NCI-H748 treated with DMSO at 0.1 percent for 48 hours (cell line): Measurements from ENCODE around the gene NR2C2.
"Not testable (repeated sequence)": the region's sequence is repeated elsewhere in the genome, so short reads cannot be mapped to it uniquely, and the experiment has no call there.

Experiments
- DNase-seq: peaks from one replicate; lab custom pipeline; 2025; lab: John Stamatoyannopoulos, UW

The NR2C2 gene

DNA sequence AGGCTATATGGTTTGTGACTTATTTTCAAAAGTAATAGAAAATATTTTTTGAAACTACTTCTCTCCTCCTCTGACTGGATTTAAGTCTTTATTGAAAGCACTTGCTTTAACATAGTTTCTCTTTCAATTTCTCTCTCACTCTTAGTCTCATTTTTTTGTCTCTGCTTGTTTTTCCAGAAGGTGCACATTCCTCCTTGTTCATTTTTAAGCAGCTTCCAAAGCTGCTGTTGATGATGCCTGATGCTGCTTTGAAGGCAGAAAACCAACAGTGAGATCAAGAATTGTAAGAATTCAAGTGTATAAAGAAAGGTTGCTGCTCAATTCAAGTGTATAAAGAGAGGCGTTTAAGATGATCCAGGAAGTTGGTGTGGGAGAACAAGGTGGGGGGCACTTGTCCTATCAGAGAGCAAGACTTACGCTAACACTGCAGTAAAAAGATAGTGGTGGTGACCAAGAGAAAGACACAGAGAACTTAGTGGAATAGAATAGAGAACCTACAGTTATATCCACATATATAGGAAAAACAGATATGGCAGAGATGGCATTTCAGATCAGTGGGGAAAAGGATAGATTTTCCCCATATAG, 12.1 kb downstream of the NR2C2 start:
- DNase-seq, result no peak

DNA sequence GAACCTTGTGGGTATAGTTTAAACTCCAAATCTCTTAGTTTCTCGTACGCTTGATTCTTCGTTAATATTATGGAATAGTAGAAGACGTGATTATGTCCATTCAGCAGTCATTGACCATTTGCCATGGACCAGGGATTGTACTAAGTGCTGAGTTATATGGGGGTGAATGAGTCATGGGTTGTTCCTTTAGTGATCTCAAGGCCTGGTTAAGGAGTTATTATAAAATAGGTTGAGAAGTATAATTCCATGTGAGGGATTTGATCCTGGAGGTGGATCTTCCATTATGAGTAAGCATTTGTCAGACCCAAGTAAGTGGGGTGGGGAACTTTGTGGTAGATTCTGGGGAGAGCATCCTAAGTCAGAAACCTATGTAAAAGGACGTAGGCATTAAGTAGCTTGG, 15.4 kb downstream of the NR2C2 start:
- no peak for DNase-seq

DNA sequence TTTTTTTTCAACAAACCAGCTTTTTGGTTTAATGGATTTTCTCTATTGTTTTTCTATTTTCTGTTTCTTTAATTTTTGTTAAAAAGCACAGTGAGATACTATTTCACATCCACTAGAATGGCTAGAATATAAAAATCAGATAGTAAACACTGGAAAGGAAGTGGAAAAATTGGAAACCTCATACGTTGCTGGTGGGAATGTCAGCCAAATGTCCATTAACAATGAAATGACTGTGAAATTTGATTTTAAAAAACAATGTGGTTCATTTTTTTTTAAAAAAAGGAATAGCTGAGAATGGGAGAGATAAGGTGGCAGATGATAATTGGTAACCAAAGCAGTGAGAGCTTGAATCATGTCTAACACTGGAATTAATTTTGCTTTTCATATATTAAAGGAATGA, 19.9 kb downstream of the NR2C2 start:
- DNase-seq, result no peak

DNA sequence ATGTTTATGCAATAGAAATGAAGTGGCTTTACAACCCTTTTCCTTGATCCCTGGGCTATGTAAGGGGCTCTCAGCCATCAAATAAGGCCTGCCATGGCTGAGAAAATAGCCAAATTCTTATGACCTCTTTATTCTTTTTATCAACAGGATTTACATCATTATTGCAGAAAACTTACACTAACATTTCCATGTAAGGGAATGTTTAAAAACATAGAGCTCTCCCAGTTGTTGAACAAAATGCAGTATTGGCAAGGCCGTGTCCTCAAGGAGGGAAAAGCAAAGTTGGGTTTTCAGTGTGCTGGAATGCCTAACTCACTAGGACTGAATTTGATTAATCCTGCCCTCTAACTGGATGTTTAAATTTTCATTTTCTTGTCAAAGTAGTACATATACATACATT, 22.3 kb downstream of the NR2C2 start:
- DNase-seq, result no peak

DNA sequence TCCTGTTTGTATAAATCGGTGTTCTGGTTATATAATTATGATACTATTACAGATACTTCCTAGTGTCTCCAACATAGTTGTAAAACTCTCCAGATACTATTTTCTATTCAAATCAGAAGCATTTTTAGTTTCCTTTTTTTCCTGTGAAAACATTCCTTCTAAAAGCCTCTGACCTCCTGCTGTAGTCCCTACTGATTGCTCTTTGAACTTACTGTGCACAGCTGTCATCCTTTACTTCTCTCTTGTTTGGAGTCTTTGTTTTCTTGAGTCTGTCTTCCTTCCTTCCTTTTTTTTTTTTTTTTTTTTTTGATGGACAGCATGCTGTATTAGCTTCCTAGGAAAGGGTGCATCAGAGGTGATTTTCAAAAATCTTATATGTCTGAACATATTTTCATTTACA, 28.9 kb downstream of the NR2C2 start:
- DNase-seq, result no peak

DNA sequence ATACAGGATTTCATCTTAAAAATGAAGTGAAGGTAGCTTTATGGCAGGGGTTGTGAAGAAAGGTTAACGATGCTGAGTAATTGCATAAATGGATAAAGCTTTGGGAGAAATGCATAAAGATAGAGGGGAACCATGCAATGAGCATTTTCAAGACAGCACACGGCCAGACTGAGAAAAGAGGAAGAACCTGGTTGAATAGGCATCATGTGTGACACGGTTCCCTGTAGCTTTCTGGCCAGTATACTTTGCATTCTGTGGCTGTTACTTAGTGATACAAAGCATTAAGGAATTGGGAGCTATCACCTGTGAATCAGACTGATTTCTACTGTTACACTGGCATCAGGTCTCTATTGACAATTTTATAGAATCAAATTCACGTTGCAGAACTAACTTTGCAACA, 33.3 kb downstream of the NR2C2 start:
- no peak for DNase-seq

DNA sequence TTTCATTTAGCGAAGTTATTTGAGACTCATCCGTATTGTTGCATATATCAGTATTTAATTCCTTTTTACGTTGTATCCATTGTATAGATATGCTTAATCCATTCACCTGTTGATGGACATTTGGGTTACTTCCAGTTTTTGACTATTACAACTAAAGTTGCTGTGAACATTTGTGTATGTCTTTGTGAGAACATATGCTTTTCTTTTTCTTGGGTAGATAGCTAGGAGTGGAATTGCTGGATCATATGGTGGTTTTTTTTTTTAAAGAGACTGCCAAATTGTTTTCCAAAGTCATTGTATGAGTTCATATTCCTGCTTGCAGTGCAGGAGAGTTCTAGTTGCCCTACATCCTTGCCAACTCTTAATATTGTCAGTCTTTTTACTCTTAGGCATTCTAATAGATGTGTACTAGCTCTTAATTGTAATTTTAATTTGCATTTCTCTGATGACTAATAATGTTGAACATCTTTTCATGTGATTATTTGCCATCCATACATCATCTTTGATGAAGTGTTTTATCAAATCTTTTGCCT, 37.3 kb downstream of the NR2C2 start:
- no peak for DNase-seq

DNA sequence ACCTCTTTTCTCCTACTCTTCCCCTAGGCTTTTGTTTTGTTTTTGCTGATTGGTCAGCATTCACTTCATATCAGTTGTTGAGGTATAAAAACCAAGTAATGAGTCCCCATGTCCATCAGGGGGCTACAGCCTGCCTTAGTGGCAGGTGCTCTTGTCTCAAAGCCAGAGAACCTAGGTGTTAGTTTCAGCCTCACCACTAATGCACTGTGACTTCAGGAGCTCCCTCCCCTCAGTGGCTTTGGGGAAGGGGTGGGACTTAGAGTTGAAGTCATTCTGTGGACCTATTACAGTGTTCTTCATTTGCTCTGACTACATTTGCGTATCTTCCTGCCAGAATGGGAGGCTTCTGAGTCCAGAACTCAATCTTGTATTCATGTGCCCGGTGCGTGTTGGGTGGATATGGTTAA, 41.6 kb downstream of the NR2C2 start:
- DNase-seq, result no peak

DNA sequence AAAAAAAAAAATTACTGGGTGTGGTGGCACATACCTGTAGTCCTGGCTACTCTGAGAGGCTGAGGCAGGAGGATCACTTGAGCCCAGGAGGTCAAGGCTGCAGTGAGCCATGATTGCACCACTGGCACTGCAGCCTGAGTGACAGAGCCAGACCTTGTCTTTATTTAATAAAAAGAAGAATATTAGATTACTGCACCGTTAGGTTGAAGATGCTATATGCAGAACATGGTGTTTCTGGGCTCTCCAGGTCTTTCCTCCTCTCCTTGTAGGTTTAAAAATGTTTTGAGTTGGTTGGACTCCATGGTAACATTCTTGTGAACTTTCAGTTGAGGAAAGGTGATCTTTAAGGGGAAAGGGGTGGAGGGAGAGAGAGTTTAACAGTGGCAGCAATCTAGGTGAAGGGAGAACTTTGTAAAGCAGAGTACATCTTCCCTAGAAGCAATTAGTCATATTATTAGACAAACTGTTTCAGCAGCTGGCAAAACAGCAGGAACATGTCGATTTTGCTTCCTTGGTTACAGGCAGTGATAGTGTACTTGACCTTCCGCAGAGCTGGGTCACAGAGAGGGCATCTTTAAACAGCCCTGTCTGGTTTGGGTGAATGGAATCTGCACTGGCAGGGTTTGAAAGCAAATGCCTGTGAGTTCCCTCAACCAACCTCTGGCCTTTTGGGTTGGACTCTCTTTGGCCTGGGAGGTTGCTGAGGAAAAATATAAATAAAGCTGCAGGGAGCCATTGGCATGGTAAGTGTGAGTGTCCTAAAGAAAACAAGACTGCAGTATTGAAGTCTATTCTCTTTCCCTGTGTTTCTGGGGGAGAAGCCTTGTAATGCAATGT, 42.8 kb downstream of the NR2C2 start:
- no peak for DNase-seq

DNA sequence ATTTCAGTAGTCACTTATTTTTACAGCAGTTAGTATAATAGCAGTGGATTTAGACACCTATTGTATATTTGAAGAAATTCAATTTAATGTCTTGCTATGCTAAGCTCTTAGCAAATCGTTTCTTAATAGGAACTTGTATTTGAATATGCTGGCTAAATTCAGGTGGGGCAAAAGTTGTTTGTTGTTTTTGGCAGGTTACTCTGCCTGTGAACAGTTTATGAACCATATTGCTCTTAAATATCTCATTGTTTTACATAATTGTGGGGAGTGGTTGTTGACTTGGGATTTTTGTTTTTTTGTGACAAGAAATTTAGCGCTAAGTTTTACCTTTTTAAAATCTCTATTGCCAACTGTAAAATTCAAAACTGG, 43.4 kb downstream of the NR2C2 start:
- no peak for DNase-seq

DNA sequence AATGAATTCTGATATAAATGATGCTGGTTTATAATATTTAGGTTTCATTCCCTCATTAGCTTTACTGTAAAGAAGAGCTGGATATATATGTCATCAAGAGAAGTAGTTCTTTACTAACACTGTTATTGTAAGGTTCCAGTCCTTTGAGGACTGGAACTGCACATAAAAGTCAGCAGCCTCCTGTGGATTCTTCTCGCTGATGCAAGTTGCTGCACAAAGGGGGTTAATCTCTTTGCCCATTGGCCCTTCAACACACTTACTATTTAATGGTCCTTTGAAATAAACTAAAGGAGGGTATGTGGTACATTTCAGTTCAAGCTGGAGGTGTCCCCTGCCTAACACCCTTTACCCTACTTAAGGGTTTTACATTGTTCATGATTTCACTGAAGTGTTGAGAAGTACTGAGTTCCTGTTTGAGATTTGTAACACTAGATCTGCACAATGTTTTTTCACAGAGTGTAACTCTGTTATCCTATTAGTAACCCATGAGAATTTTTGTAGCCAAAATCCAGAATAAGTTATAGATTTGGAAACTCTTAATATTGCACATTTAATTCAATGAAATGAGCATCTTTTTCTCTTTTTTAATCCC, 43.9 kb downstream of the NR2C2 start:
- no peak for DNase-seq

DNA sequence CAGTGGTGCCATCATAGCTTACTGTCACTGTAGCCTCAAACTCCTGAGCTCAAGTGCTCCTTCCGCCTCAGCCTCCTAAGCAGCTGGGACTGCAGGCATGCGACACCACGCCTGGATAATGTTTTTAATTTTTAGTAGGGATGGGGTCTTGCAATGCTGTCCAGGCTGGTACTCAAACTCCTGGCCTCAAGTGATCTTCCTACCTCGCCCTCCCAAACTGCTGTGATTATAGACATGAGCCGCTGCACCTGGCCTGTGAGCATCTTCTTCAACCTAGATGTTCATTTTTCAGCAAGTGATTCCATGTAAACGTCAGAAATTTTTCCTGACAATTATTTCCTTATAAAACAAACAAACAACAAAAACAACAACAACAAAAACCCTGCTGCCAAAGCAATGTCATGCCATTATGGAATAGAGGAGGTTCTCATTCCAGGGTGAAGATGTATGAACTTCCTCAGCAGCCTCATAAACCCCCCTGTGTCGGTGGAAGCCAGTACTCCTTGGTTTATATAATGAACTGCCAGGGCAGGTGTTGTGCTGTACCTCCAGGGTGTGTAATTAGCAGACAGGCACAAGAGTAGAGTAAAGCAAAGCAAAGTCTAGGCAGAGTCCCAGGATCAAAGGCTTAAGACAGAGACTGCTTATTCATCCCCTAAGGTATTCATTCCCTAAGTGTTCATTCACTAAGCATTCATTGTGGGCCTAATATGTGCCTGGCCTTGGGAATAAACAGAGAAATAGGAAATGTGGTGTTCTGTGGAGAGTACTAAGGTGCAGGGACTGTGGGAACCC, 44.6 kb downstream of the NR2C2 start:
- DNase-seq, result no peak

DNA sequence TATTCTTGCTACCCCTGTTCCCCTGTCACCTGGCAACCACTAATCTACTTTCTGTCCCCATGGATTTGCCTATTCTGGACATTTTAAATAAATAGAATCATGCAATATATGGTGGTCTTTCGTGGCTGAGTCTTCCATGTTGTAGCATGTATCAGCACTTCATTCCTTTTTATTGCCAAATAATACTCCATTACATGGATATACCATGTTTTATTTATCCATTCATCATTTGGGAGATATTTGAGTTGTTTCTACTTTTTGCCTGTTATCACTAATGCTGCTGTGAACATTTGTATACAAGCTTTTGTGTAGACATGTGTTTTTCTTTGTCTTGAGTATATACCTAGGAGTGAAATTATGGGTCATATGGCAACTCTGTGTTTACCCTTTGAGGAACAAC, 50.6 kb downstream of the NR2C2 start:
- DNase-seq, result no peak

DNA sequence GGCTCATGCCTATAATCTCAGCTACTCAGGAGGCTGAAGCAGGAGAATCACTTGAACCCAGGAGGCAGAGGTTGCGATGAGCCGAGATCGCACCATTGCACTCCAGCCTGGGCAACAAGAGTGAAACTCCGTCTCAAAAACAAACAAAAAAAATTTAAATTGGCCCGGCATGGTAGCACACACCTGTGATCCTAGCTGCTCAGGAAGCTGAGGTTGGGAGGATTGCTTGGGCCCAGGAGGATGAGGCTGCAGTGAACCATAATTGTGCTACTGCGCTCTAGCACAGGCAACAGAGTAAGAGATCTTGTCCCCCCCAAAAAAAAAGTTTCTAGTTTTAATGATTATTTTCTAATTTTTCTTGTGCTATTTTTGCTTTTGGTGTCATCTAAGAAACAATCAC, 51.8 kb downstream of the NR2C2 start:
- not testable (repeated sequence) for DNase-seq

DNA sequence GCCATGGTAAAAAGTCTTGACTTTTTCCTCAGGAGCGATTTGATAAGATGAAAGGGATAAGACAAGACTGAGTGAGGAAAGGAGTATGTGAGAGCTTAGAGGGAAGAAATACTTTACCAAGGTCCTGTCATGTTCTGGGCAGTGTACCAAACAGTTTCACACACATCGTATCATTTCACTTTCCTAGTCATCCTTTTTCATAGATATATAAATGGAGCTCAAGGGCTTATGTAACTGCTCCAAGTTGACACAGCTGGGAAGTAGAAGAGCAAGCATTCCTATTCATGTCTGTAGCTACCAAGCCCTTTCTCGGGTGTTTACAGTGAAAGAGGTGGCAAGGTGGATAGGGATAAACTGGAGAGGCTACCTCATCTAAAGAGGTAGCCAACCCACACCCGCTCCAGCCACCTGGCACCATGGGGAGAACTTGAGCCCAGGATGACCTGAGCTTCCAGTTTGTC, 60.3 kb downstream of the NR2C2 start:
- no peak for DNase-seq

DNA sequence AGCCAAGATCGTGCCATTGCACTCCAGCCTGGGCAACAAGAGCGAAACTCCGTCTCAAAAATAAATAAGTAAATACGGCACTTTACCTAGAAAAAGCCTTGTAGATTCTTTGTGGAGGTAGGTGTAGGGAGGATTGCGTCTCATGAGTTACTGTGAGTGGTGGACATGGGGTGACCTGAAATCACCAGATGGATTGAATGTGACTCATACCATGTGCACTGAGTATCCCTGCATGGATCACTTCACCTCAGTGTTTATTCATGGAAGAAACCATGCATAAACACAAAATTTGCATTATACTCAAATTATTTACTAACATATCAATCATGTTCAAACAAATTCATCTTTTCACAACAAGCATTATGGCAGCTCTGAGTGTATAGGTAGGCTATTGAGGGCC, 61.8 kb downstream of the NR2C2 start:
- DNase-seq, result no peak

DNA sequence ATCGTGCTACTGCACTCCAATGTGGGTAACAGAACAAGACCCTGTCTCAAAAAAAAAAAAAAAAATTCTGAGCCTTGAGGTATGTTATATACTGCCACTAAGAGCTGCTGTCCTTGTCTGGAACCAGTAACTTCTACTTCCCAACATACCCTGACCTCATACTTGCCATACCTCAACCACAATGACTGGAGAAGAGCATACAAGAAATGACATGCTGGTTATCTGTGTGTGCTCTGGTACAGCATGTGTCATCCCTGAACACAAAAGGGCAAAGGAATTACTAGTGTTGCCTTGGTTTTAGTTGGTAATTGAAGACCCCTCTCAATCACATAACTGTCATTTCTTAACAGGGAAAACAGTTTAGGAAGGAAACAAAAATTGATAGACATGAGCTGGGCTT, 63.3 kb downstream of the NR2C2 start:
- DNase-seq, result no peak

DNA sequence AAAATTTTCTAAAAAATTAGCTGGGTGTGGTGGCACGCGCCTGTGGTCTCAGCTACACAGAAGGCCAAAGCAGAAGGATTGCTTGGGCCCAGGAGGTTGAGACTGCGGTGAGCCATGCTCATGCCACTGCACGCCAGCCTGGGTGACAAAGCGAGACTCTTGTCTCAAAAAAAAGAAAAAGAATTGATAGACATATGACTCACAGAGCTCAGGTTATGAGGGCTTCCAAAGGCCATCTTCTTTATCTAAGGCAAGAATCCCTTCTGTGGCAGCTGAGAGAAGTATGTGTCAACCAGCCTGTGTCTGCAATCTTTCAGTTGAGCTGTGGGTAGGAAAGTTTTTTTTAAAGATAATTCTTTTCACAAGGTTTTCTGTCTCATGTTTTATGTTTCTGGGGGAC, 63.8 kb downstream of the NR2C2 start:
- DNase-seq, result no peak

DNA sequence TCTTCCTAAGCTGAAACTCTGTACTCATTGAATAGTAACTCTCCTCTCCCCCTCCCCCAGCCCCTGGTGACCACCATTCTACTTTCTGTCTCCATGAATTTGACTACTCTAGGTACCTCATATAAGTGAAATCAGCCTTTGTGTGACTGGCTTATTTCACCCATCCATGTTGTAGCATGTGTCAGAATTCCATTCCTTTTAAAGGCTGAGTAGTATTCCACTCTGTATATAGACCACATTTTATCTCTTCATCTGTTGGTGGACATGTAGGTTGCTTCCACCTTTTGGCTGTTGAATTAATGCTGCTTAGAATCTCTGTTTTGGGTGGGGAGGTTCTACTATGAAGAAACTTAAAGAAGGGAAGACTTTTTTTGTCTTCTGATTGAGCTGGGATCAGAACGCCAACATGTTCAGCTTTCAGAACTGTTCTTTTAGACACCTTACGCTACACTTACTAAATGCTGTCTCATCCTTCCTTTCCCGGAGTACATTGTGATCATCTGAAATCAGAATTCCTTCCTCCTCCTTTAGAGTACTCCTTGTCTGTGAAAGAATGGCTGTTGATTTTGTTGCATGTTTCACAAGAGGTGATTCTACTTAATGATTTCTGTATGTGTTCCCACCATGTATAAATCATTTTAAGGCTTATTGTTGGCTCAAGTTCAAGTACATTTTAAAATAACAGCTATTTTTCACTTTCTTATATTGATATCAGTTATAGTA, 67.4 kb downstream of the NR2C2 start:
- DNase-seq, result no peak

DNA sequence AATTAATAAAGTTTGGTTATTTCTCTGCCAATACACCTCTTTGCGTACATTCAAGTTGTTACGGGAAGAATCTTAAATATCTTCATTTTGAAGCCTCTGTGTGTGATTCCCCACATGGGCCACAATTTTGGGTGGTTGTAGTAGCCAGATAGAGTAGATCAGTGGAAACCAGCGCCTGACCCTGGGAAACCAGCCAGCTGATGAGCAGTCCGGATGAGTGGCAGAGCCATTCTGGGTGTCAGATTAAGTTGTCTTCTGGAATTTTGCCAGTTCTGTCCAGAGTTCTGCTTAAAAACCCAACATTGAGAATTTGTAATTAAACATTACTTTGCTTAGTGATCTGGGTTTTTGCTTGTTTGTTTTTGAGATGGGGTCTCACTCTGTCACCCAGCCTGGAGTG, 68.1 kb downstream of the NR2C2 start:
- no peak for DNase-seq

DNA sequence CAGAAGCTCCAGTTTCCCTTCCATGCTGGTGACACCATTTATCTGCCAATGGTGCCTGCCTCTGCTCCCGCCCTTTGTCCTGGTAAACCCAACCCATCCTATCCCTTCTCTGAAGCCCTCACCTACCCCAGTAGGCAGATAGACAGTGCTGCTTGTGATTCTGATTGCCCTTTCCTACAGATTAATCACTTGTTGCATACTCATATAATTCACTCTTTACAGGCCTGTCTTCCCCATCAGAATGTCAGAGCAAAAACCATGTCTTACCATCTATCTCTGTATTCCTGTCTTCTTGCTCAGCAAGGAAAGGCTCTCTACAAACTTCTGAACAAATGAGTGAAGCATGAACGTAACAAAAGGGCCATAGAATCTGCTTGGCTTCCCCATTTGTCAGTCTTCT, 69.8 kb downstream of the NR2C2 start:
- DNase-seq, result no peak

DNA sequence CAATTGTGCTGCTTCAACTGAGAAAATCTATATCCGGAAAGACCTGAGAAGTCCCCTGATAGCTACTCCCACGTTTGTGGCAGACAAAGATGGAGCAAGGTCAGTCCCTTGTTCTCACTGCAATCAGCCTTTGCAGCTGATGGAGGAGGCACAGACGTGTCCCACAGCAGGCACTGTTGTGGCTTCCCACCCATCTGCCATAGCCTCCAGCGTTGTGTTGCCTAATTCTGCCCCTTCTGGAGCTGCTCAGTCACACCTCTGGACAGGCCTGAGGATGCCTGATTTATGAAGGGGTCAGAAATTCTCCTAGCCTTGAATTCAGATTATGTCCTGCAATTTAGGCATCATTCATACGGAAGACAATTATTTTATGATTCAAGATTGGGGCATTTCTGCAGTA, 75.9 kb downstream of the NR2C2 start:
- DNase-seq, result no peak
